GM20000 (cell line): Measurements from ENCODE around the gene WNK4.
"Not testable (repeated sequence)": the region's sequence is repeated elsewhere in the genome, so short reads cannot be mapped to it uniquely, and the experiment has no call there.

Source experiments
- DNase-seq: peaks from one replicate; pipeline ENCODE4 v3.0.0; 2012; ENCODE audit warnings: low spot score
- CTCF ChIP-seq: IDR thresholded peaks from 2 replicates; pipeline ENCODE4 v1.5.1; 2012; ENCODE audit warnings: mild to moderate bottlenecking, control low read depth; ENCODE audit errors: extremely low read depth, missing control alignments

WNK4 gene

DNA sequence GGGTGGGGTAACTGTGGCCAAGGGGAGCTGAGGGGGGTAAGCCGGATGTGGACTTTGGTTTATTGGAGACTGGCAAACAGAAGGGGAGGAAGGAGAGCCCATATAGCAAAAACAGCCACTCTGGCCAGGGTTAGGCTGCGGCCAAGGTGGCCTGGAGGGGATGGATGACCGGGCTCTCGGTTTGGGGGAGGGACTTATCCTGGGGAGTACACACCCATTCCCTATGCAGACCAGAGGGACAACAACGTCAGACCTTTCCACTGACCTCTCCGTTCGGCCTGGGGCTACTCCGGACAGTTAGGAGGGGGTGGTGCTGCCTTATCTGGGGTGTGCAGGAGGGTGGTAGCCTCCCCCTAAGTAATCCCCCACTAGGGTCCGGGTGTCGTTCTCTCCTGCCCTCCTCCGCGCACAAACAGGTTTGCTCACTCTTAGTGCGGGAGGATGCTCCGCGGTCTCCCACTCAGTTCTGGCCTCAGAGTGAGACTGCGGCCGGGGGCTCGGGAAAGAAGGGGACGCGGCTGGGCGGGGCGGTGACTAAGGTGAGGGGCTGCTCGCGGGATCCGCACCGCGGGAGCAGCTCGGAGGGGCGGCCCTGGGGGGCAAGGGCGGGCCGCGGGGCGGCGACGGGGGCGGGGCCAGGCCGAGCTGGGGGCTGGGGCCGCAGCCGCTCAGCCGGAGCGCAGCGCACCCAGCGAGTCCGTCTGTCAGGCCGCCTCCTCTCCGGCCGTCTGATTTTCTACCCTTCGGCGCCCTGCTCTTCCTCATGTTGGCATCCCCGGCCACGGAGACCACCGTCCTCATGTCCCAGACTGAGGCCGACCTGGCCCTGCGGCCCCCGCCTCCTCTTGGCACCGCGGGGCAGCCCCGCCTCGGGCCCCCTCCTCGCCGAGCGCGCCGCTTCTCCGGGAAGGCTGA, at the start of gene WNK4:
Gene WNK4, plus strand, starts transcription at position 675 of the 915 bp plus-strand sequence. Its CDS starts 89 bp downstream, at position 764.
- no peak for TF ChIP-seq CTCF
- DNase-seq = peak; percentile 33

GRCh38 chr17:42740699-42741098, 39.7 kb upstream of the WNK4 start:
- DNase-seq = no peak

GRCh38 chr17:42742916-42743315, 37.5 kb upstream of the WNK4 start:
- DNase-seq = not testable (repeated sequence)

More at GRCh38 chr17:42740699-42741098, 39.7 kb upstream of the WNK4 start:
- TF ChIP-seq CTCF = no peak

DNA sequence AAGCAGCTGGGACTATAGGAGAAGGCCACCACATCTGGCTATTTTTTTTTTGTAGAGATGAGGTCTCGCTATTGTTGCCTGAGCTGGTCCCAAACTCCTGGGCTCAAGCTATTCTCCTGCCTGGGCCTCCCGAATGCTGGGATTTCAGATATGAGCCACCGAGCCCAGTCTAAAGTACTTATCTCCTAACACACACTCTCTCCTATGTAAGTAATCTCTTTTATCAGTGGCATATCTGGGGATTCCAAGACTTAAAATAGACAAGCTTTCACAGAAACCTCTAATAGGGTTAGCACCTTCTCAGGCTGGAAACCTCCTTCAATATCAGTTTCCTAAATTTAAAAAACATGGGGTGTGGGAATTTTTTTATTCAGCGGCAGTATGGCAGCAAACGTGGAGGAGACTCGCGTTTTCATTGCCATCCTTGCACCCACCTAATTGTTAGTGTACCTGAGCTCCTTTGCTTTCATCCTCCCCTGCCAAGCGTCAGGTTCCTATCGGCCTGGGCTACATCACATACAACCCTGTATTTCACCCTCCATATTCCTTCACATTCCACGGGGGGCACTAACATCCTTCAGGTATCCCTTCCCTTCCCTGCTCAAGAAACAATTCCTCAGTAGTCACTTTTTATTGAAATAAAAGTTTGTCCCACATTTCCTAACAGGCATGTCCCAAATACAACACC, 36.7 kb upstream of the WNK4 start:
- DNase-seq = no peak
- no peak for TF ChIP-seq CTCF

- TF ChIP-seq CTCF = no peak
- DNase-seq = peak; percentile 74
These were observed 36.1 kb upstream of the WNK4 start for GRCh38 chr17:42744283-42744805.

DNA sequence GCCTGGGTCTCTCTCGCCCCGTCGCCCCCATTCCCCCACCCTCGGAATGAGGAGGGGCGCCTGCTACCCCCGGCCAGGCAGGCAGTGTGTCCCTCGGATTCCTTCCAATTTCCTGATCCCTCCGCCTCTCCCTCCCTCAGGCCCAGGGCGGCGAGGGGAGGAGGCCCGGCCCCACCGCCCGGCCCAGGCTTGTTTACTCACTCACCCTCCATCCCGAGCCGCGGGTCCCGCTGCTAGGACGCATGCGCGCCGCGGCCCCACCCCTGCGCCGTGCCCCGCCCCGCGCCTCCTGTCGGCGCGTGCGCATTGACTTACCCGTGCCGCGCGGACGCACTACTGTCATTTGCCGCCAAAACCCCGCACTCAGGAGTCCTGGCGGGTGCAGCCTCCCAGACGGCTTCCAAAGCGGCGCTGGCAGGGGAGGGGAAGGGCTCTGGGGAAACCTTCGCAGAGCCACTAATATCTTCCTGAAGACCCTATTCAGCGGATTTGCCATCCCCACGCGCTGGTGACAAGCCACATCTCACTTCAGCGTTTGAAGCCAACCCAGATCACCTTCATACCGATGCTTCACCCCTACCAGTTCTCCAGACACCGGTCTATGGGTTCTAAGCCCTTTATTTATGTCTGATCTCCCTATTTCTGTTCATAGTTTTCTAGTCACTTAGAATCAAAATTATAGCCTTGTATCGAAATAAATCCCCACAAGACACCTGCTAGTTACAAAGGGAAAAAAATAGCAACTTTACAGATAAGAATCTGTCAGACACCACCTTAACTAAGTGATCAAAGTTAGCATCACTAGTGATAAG, 35.4 kb upstream of the WNK4 start, which contains the start of gene EZH1:
Gene EZH1, minus strand, starts transcription at position 235 of the 812 bp plus-strand sequence. CDS start 16,099 bp downstream, outside the sequence.
- no peak for TF ChIP-seq CTCF
- peak; percentile 100 for DNase-seq

- no peak for TF ChIP-seq CTCF
- no peak for DNase-seq
These were observed 32.1 kb upstream of the WNK4 start for GRCh38 chr17:42748202-42748907.
